Activated T-helper 17 cell treated with anti-CD3 and anti-CD28 coated beads, Interleukin-2, amount 50 U/mL, for 72 hours (primary cell): ENCODE measurements around the gene FNDC5. TPM values are rescaled to one million over a fixed set of nuclear protein-coding genes. Genes with fewer than 3 reads are reported as not detected.
A peak's percentile ranks its signal among the peaks of the same experiment; 100 is the strongest.

Source experiments
- ATAC-seq: fragments of 150-1000 bp; cut with Tn5 transposase; replicated peaks from 2 replicates; pipeline ENCODE4 v1.10.0; 2021; ENCODE audit warnings: mild to moderate bottlenecking, moderate library complexity
- H3K27ac Mint-ChIP-seq: one replicate; pipeline ENCODE4 v1.8.0; 2022; ENCODE audit warnings: mixed read lengths
- H3K27me3 Mint-ChIP-seq: one replicate; pipeline ENCODE4 v1.8.0; 2022; ENCODE audit warnings: mixed read lengths
- H3K36me3 Mint-ChIP-seq: one replicate; pipeline ENCODE4 v1.8.0; 2022; ENCODE audit warnings: low read depth, mild to moderate bottlenecking, mixed read lengths
- H3K4me1 Mint-ChIP-seq: one replicate; pipeline ENCODE4 v1.8.0; 2022; ENCODE audit warnings: mixed read lengths
- H3K4me3 Mint-ChIP-seq: one replicate; pipeline ENCODE4 v1.8.0; 2022; ENCODE audit warnings: mild to moderate bottlenecking, mixed read lengths
- H3K9me3 Mint-ChIP-seq: one replicate; pipeline ENCODE4 v1.8.0; 2022; ENCODE audit warnings: mixed read lengths
- total RNA-seq, 2 donors: library from RNA; stranded (reverse); gene quantifications; one replicate each; pipeline ENCODE4 v1.2.3, GENCODE V29; 2022

Gene FNDC5
- total RNA-seq, 2 donors from 2014 or later, result not detected

DNA sequence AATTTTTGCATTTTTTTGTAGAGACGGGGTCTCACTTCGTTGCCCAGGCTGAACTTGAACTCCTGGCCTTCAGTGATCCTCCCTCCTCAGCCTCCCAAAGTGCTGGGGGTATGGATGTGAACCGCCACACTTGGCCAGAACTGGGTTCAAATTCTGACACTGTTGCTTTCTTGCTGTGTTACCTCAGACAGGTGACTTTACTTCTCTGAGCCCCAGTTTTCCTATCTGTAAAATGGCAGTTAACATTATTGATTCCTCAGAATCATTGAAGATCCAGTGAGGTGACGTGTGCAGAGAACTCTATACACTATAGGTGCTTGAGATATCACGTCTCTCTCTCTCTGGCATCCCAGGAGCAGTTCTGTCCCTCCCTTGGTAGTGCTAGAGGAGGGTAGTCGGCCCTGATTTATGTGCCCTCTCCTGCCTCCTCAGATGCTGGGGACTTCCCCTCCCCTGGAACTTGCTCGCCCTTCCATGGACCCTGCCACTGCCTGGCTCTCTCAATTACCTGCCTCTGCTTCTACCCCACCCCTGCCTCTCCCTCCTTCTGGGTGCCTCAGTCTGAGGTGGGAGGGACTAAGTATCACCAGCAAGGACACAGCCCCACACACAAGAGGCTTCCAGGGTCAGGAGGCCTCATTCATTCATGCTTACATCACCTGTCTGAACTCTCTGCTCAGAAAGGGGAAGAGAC is 12.8 kb upstream of the FNDC5 start:
- no peak for ATAC-seq
- H3K9me3 Mint-ChIP-seq, result no peaks in the 10 kb centered on the region
- H3K27ac Mint-ChIP-seq, result no peak overlapping the region
- no peak overlapping the region for H3K4me3 Mint-ChIP-seq
- no peaks in the 10 kb centered on the region for H3K36me3 Mint-ChIP-seq
- H3K4me1 Mint-ChIP-seq, result no peaks in the 10 kb centered on the region
- peaks cover 41% of the 10 kb centered on the region for H3K27me3 Mint-ChIP-seq

DNA sequence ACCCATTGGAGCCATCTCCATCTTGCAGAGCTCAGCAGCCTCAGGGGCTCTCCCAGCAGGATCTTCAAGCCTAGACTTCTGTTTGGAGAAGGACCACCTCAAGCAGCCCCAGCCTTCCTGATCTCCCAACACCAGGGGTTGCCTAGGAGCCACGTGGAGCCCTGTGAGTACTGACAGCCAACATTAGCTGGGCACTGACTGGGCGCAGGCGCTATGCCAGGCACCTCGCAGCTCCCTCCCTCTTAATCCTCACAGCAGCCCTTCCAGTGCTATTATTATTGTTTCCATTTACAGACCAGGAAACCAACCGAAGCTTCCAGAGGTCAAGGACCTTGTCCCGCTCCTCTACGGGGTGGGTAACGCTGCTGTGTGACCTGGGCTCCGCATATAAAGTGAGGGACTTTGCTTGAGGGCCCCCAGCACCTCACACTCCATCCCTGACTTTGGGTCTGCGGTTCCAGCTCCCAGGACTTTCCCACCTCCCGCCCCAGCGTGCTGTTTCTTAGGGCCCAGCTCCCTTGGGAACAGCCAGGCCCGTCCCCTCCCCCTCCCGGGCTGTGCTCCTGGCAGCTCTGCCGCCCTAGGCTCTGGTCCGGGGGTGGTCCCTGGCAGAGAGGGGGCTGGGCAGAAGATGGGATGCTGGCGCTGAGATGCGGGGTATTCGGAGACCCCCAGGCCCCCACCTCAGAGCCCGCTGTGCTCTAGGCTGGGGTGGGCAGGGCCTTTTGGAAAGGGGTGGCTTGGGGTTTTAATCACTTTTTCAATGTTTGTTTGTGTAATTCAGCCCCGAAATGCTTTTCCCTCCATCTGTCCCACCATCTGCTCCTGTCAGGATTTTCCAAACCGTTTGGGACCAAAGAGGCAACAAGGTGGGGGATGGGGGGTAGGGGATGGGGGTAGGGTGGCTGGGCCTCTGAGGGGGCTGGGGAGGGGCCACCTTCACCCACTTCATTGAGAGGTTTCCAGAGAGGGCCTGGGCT is 11.4 kb upstream of the FNDC5 start:
- no peaks in the 10 kb centered on the region for H3K9me3 Mint-ChIP-seq

DNA sequence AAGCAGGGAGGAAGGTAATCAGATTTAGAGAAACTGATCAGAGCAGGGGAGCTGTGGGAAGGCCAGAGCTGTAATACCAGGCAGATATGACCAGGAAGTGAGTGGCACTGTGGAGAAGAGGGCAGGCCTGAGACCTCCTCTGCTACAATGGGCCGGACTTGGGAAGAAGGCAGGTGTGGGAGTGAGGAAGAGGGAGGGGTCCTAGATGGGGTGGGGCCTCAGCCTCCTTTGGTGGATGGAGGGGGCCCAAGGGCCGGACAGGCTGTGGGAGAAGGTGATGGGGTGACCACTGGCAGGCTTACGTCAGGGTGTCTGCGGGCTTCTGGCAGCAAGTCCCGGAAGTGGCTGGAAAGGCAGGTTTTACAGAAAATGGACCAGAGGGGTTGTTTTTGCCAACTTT is 10.6 kb upstream of the FNDC5 start:
- H3K36me3 Mint-ChIP-seq, result no peaks in the 10 kb centered on the region

More for the DNA sequence above, 11.4 kb upstream of the FNDC5 start:
- Mint-ChIP-seq H3K4me1 (no peaks in the 10 kb centered on the region), H3K27me3 (peaks cover 32% of the 10 kb centered on the region), H3K36me3 (no peaks in the 10 kb centered on the region), H3K27ac (no peak overlapping the region), H3K4me3 (no peak overlapping the region)
- no peak for ATAC-seq

DNA sequence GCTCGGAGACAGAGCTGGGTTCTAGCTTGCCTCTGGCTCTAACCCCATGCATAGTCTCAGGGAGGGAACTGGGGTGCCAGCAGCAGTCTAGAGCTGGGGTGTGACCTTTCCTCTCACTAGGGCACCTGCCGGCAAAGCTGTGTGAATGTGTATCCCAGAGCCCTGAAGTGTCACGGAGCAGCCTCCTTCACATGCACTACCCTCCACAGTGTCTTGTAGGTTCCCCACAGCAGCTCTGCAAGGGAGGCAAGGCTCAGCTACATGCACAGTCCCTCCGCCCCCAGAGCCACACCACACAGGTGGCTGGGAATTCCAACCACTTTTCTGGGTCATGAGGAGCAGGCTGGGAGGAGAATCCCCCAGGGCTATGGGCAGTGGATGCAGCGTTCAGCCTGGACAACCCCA is 7.9 kb upstream of the FNDC5 start:
- no peak overlapping the region for H3K4me3 Mint-ChIP-seq
- peaks cover 5% of the 10 kb centered on the region for H3K4me1 Mint-ChIP-seq
- H3K27me3 Mint-ChIP-seq, result peaks cover 25% of the 10 kb centered on the region

More for the DNA sequence above, 10.6 kb upstream of the FNDC5 start:
- H3K9me3 Mint-ChIP-seq, result no peaks in the 10 kb centered on the region
- H3K27me3 Mint-ChIP-seq, result peaks cover 29% of the 10 kb centered on the region
- H3K27ac Mint-ChIP-seq, result no peak overlapping the region
- no peaks in the 10 kb centered on the region for H3K4me1 Mint-ChIP-seq
- no peak for ATAC-seq
- H3K4me3 Mint-ChIP-seq, result no peak overlapping the region

DNA sequence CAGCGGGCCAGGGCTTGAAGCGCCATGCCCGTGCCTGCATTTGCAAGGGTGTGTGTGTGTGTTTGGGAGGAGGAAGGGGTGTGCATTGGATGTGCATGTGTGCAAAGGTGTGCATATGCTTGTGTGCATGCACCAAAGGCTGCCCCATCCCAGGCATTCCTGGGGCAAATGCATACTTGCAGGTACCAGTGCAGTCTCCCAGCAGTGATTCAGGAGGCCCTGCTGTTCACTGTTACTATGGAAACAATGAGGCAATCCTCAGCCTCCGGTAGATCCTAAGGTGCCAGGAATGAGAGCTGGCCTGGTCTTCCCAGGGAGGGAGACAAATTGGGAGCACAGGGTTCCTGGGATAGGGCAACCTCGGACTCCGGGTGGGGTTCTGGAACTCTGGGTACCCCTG is 7.5 kb upstream of the FNDC5 start:
- Mint-ChIP-seq H3K36me3 (no peaks in the 10 kb centered on the region), H3K27ac (no peak overlapping the region), H3K4me1 (peaks cover 5% of the 10 kb centered on the region), H3K9me3 (no peaks in the 10 kb centered on the region), H3K27me3 (peaks cover 22% of the 10 kb centered on the region), H3K4me3 (no peak overlapping the region)
- ATAC-seq, result no peak

More for the DNA sequence above, 7.9 kb upstream of the FNDC5 start:
- Mint-ChIP-seq H3K36me3 (no peaks in the 10 kb centered on the region), H3K9me3 (no peaks in the 10 kb centered on the region), H3K27ac (no peak overlapping the region)
- no peak for ATAC-seq

DNA sequence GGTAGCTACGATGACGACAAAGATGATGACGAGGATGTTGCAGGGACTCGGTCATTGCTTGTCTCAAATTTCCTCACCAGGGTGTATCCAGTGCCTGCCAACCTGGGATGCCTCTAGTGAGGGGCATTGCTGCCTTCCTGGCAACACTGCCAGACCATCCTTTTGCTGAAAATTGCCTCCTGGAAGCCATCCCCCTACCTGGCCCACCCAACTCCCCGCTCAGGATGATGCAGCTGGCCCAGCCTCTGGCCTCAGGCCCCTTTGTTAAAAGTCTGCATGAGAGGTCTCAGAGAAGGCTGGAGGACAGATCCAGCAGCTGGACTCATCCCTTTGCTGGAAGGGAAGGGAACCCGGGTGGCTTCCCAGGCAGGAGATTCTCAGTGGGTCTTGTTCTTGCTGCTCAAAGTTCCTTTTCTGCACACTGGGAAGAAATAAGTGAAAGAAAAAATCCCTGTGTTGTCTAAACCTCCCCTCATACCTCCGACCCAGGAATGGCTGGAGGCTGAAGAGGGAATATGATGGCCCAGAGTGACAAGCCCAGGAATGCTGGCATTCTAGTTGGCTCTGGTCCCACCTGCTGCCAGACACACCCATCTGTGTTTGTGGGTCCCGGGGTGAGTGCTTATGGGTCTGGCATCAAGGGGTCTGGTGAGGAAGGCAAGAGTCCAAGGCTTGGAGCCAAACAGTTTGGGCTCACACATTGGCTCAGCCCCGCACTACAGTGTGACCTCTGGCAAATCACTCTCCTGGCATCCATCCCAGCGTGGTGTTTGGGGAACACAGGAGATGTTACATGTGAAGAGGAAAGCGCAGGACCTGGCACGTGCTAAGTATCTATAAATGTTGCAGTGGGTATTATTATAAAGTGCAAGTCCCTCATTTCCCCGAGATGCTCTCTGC is 6.7 kb upstream of the FNDC5 start:
- no peak overlapping the region for H3K27ac Mint-ChIP-seq
- no peak overlapping the region for H3K4me3 Mint-ChIP-seq
- no peak for ATAC-seq
- H3K4me1 Mint-ChIP-seq, result peaks cover 10% of the 10 kb centered on the region
- H3K36me3 Mint-ChIP-seq, result no peaks in the 10 kb centered on the region
- peaks cover 26% of the 10 kb centered on the region for H3K27me3 Mint-ChIP-seq
- no peaks in the 10 kb centered on the region for H3K9me3 Mint-ChIP-seq

DNA sequence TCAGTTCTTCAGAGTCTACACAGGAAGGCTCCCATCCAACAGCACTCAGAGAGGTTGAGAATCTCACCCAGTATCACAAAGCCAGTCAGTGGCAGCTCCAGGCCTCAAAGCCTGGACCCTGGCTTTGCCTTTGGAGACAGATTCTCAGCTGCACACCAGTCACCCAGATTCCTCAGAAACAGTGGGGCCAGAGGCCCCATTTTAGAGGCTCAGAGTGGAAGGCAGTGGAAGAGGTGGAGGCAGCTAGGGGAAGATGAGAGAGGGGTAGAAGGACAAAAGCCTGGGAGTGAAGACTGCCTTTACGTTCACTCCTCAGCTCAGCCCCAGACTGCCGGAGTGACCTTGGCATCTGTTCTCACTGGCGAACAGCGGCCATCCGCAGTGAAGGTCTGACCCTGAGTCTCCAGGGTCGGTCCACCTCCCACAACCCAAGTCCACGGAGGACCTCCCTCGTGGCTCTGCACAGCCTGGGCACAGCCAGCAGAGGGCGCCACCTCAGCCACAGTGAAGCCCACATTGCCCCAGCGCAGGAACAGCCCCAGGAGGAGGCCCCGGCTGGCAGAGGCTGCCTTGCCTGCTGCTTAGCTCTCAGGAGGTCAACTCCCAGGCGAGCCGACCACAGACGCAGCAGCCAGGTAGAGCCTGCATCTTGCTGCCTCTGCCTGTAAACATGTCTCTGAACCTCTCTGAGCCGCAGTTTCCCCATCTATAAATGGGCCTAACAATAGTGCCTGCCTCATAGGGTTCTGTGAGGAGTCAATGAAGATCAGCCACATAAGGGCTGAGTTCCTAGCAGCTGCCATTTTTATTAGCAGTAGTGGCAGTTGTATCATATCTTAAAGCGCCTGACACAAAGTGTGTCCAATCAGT is 5.9 kb upstream of the FNDC5 start:
- H3K9me3 Mint-ChIP-seq, result no peaks in the 10 kb centered on the region
- no peak overlapping the region for H3K27ac Mint-ChIP-seq
- H3K4me1 Mint-ChIP-seq, result peaks cover 11% of the 10 kb centered on the region
- H3K4me3 Mint-ChIP-seq, result no peak overlapping the region
- no peaks in the 10 kb centered on the region for H3K36me3 Mint-ChIP-seq
- peak; percentile 84 for ATAC-seq
- peaks cover 31% of the 10 kb centered on the region for H3K27me3 Mint-ChIP-seq

DNA sequence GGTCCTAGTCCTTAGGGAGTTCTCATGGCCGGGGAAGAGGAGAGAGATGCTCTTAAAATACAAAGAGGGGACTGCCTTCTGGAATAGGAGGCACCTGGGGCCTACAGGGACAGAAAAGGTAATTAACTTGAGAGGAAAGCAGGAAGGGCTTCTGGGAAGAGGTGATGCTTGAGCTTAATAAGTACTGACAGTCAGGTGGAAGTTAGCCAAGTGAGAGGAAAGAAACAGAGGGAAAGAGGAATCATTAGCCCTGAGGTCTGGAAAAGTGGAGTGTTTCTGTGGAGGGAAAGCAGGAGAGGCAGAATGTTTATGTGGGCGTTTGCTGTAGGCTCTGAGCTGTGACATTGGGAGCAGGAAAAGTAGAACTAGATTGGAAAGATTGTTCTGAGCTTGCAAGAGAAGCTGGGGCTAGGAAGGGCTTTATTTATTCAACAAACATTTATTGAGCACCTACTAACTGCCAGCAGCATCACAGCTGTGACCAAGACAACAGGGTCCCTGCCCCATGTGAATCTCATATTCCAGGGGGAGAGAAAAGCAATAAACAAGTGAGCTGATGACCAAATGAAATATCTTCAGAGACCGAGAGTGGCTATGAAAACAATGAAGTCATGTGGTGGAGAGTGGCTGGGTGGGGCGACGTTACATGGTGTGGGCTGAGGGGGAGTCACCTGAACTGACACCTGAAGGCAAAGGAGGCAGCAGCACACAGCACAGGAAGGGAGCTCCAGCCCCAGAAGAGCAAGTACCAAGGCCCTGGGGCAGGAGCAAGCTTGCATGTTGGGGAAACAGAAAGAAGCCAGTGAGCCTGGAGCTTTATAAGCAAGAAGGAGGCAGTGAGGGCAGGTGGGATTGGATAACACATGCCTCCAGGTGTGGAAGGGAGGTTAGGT is 4.4 kb upstream of the FNDC5 start:
- Mint-ChIP-seq H3K4me1 (peaks cover 11% of the 10 kb centered on the region), H3K27me3 (peaks cover 35% of the 10 kb centered on the region), H3K4me3 (no peak overlapping the region), H3K36me3 (peaks cover 2% of the 10 kb centered on the region), H3K9me3 (no peaks in the 10 kb centered on the region), H3K27ac (peak overlapping the region; percentile 36)
- ATAC-seq, result no peak

DNA sequence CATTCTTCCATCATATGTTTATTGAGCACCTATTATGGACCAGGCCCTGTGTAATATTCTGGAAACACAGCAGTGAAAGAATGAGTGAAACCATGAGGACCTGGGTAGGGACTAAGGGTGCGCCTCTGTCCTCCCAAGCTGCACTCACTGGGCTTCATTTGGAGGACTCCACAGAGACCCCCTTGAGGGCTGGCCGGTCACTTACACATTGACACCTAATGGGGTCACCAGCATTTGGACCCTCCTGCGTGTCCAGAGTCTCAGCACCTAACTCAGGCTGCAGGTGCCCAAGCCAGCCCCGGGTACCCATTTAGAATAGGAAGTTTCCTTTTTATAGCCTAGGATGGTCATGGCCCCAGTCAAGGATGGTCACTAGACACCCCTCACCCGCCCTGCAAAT is 2.8 kb upstream of the FNDC5 start:
- no peak overlapping the region for H3K4me3 Mint-ChIP-seq
- no peaks in the 10 kb centered on the region for H3K9me3 Mint-ChIP-seq
- no peak overlapping the region for H3K27ac Mint-ChIP-seq
- peaks cover 11% of the 10 kb centered on the region for H3K4me1 Mint-ChIP-seq
- H3K36me3 Mint-ChIP-seq, result peaks cover 19% of the 10 kb centered on the region
- ATAC-seq, result no peak
- H3K27me3 Mint-ChIP-seq, result peaks cover 50% of the 10 kb centered on the region

DNA sequence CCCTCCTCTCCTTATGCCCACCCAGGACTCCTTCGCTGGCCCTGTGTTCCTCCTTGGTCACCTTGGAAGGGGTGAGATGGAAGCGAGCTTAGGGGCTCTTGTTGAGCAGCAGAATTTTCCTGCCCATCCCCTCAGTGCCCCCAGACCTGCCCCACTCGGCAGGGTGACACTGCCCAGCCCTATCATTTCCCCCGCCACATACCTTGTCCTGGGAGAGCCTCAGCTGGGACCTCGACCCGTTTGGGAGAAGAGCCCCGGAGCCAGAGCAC is 1.4 kb upstream of the FNDC5 start:
- Mint-ChIP-seq H3K27me3 (peaks cover 48% of the 10 kb centered on the region), H3K36me3 (peaks cover 23% of the 10 kb centered on the region), H3K27ac (no peak overlapping the region), H3K9me3 (no peaks in the 10 kb centered on the region), H3K4me1 (peaks cover 11% of the 10 kb centered on the region), H3K4me3 (no peak overlapping the region)
- ATAC-seq, result no peak

DNA sequence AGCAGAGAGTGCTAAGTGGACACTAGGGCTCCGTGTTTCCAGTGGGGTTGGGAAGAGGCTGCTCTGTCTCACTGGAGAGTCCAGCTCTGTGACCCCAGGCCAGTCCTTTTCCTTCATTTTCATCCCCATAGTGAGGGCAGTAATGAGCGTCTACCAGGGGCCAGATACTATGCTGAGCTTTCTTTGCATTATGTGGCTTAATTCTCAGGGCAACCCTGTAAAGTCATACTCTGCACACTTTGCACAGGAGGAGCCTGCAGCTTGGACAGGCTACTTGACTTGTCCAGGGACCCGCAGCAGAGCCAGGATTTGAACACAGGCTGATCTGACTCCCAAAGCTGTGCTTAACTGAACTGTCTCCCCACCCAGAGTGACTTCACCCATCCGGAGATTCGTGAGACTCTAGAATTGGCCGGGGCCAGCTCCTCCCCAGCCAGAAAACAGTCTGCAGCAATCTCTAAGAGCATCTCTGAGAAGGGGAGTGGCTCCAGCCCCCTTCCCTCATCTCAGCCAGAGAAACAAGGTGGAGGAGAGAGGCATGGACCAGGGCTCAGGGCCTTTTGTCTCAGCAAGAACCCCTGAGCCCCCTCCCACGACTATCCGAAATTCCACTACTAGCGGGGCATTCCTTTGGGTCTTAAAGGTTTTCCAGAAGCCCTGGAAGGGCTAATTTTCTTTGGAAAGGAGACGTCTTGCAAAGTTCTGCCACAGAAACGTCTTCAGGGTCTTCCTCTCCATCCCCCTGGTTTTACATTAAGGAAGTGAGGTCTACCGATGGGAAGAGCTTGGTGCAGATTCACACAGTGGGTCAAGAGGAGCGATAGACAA is 866 bp upstream of the FNDC5 start:
- Mint-ChIP-seq H3K4me3 (peak overlapping the region; percentile 46), H3K4me1 (peaks cover 11% of the 10 kb centered on the region), H3K27ac (no peak overlapping the region), H3K27me3 (peaks cover 48% of the 10 kb centered on the region), H3K36me3 (peaks cover 26% of the 10 kb centered on the region), H3K9me3 (no peaks in the 10 kb centered on the region)
- ATAC-seq, result no peak

DNA sequence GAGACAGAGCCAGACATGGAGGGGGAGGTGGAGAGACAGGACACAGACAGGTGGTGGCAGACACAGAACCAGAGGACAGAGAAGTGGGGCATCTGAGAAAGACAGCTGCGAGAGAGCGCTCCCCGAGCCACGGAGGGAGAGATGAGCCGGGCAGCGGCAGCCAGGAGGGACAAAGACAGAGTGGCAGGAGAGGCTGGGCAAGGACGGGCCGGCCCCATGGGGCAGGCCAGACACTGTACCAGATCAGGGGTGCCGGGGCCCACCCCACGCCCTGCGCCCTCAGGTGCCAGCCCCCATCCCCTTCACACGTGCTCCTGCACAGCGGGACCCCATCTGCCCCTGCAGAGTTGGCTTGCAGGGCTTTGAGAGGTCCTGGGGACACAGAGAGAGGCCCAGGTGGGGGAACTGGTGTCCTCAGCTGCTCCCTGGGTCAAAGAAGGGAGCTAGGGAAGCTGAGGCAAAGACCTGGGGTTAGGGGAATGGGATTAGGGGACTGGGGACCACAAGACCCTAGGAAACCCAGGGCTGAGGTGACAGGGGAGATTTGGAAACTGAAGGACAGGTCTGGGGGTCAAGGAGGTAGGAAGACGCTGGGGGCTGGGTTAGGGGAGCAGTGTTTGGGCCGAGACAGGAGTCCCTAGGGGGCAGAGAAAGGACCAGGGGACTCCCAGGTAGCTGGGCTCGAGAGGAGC is 643 bp downstream of the FNDC5 start:
- Mint-ChIP-seq H3K27ac (no peak overlapping the region), H3K27me3 (peaks cover 39% of the 10 kb centered on the region), H3K36me3 (peaks cover 26% of the 10 kb centered on the region), H3K4me1 (peaks cover 5% of the 10 kb centered on the region), H3K4me3 (peak overlapping the region; percentile 58), H3K9me3 (no peaks in the 10 kb centered on the region)
- ATAC-seq, result no peak
